GM12878 (cell line): ENCODE measurements around the gene MILR1. TPM values are rescaled to one million over a fixed set of nuclear protein-coding genes. Genes with fewer than 3 reads are reported as not detected.

ENCODE experiments used
- ATAC-seq: fragments of 200-7000 bp; cut with Tn5 transposase; 3 replicates; pipeline ENCODE4 v1.9.1; 2020; ENCODE audit warnings: mild to moderate bottlenecking, moderate library complexity
- BruUV-seq: library from RNA; stranded (reverse); fragments of 400-500 nt; replicated peaks from 2 replicates; lab custom pipeline; 2021; lab: Mats Ljungman, UMichigan
- CTCF ChIA-PET: fragments of 300-600 bp; sonication (Branson Sonifier 250); formaldehyde crosslinking; extraction: SDS; loops from one replicate; lab custom pipeline; 2021; ENCODE audit warnings: inconsistent platforms; lab: Yijun Ruan, JAX
- POLR2A ChIA-PET: fragments of 350-600 bp; formaldehyde crosslinking; extraction: SDS; loops from one replicate; lab custom pipeline; 2021; ENCODE audit warnings: inconsistent platforms; lab: Charles Lee
- RAD21 ChIA-PET: fragments of 300-600 bp; sonication (Branson Sonifier 250); formaldehyde crosslinking; loops from one replicate; lab custom pipeline; 2023; ENCODE audit warnings: antibody characterized with exemption; ENCODE audit not compliant: unreplicated experiment; lab: Charles Lee
- SMC1A ChIA-PET: fragments of 300-600 bp; sonication (Branson Sonifier 250); formaldehyde crosslinking; loops from one replicate; lab custom pipeline; 2023; ENCODE audit not compliant: unreplicated experiment, uncharacterized antibody; lab: Charles Lee
- DNase-seq: peaks from one replicate; pipeline ENCODE4 v3.0.0-alpha.2; 2011; ENCODE audit warnings: low read depth, low spot score
- FAIRE-seq: peaks from 3 replicates; lab custom pipeline; 2011; peaks lifted over from hg19 to GRCh38; lab: Jason Lieb, UNC
- H2AFZ ChIP-seq: 2 replicates; pipeline ENCODE4 v1.6.0; 2011; ENCODE audit warnings: low read depth, low read length, control low read depth; ENCODE audit not compliant: control insufficient read depth
- H3K27ac ChIP-seq: 2 replicates; pipeline ENCODE4 v1.5.1; 2011; ENCODE audit warnings: control low read depth; ENCODE audit not compliant: control insufficient read depth, insufficient read depth
- H3K27me3 ChIP-seq, 2 experiments: replicated peaks in 1 of 2; 2 replicates each; pipeline versions ENCODE4 v1.6.0 to v1.6.1; 2011; ENCODE audit warnings: low read length in 1 of 2; ENCODE audit not compliant: control insufficient read depth in 2 of 2, insufficient read depth in 2 of 2
- H3K36me3 ChIP-seq, 2 experiments: 2 replicates each; pipeline ENCODE4 v1.5.1; 2011; ENCODE audit warnings: low read length in 1 of 2; ENCODE audit not compliant: control insufficient read depth in 2 of 2, insufficient read depth in 2 of 2
- H3K4me1 ChIP-seq: 2 replicates; pipeline ENCODE4 v1.6.1; 2011; ENCODE audit warnings: mild to moderate bottlenecking, low read length, moderate library complexity, mixed read lengths; ENCODE audit not compliant: control insufficient read depth, insufficient read depth
- H3K4me2 ChIP-seq: 2 replicates; pipeline ENCODE4 v1.6.0; 2011; ENCODE audit warnings: control low read depth; ENCODE audit not compliant: control insufficient read depth, insufficient read depth
- H3K4me3 ChIP-seq: fragments of 200-600 bp; sonication (generic); 2 replicates; pipeline ENCODE4 v1.5.1; 2016
- H3K79me2 ChIP-seq: 2 replicates; pipeline ENCODE4 v1.6.0; 2011; ENCODE audit warnings: low read length; ENCODE audit not compliant: control insufficient read depth, insufficient read depth
- H3K9ac ChIP-seq: 2 replicates; pipeline ENCODE4 v1.8.0; 2011; ENCODE audit warnings: low read length, control low read depth, mixed read lengths; ENCODE audit not compliant: control insufficient read depth, insufficient read depth
- H3K9me3 ChIP-seq: replicated peaks from 3 replicates; pipeline ENCODE4 v1.5.1; 2011; ENCODE audit warnings: mild to moderate bottlenecking, low read length; ENCODE audit not compliant: control insufficient read depth, insufficient read depth
- H4K20me1 ChIP-seq: 2 replicates; pipeline ENCODE4 v1.6.0; 2011; ENCODE audit not compliant: control insufficient read depth, insufficient read depth
- BCLAF1 ChIP-seq: fragments of 450-650 bp; IDR thresholded peaks from 2 replicates; pipeline ENCODE4 v1.6.1; 2017; ENCODE audit warnings: antibody characterized with exemption, mild to moderate bottlenecking, moderate library complexity
- CHD2 ChIP-seq: IDR thresholded peaks from 2 replicates; pipeline ENCODE4 v1.6.1; 2011; ENCODE audit warnings: low read depth, low read length, improper control_type of control experiment, borderline replicate concordance
- CUX1 ChIP-seq: IDR thresholded peaks from 2 replicates; pipeline ENCODE4 v1.6.1; 2012; ENCODE audit warnings: improper control_type of control experiment, low read depth, low read length; ENCODE audit not compliant: insufficient replicate concordance
- E2F4 ChIP-seq: IDR thresholded peaks from 2 replicates; pipeline ENCODE4 v1.6.1; 2012; ENCODE audit warnings: low read depth, low read length, improper control_type of control experiment
- HDAC2 ChIP-seq: fragments of 200-600 bp; sonication (generic); IDR thresholded peaks from 2 replicates; pipeline ENCODE4 v1.6.1; 2017
- IKZF2 ChIP-seq, 2 experiments: fragments of 450-650 bp; IDR thresholded peaks; 2 replicates each; pipeline ENCODE4 v1.6.1; 2017; ENCODE audit warnings: mild to moderate bottlenecking in 2 of 2, moderate library complexity in 2 of 2
- JUNB ChIP-seq: IDR thresholded peaks from 2 replicates; pipeline ENCODE4 v1.6.1; 2016; ENCODE audit warnings: antibody characterized with exemption, mild to moderate bottlenecking
- NFXL1 ChIP-seq: fragments of 450-650 bp; IDR thresholded peaks from 2 replicates; pipeline ENCODE4 v1.6.1; 2017; ENCODE audit warnings: antibody characterized with exemption, mild to moderate bottlenecking, borderline replicate concordance
- PKNOX1 ChIP-seq: fragments of 450-650 bp; IDR thresholded peaks from 2 replicates; pipeline ENCODE4 v1.6.1; 2016; ENCODE audit warnings: mild to moderate bottlenecking
- SPI1 ChIP-seq: IDR thresholded peaks from 2 replicates; pipeline ENCODE4 v1.6.1; 2011; ENCODE audit warnings: low read depth, mild to moderate bottlenecking, low read length, moderate library complexity, borderline replicate concordance; ENCODE audit not compliant: insufficient read depth
- TCF12 ChIP-seq: IDR thresholded peaks from 2 replicates; pipeline ENCODE4 v1.6.1; 2011; ENCODE audit warnings: low read depth, mild to moderate bottlenecking, low read length
- WGBS: methylation state at CpG from one replicate; pipeline ENCODE4 v1.1.6; 2016; ENCODE audit warnings: low lambda C conversion rate; ENCODE audit not compliant: insufficient replicate concordance, insufficient coverage; ENCODE audit errors: missing lambda C conversion rate; 5-methylcytosine and 5-hydroxymethylcytosine counted together
- in situ Hi-C: fragments of 300-500 bp; cut with MboI; formaldehyde crosslinking; loops from 9 replicates; pipeline ENCODE4 v1.14.3; 2018; ENCODE audit warnings: mixed read lengths
- intact Hi-C: fragments of 100-400 bp; cut with micrococcal nuclease; formaldehyde crosslinking; loops from one replicate; pipeline ENCODE4 v1.14.2; 2022; ENCODE audit not compliant: unreplicated experiment
- polyA plus RNA-seq, 11 experiments: library from polyadenylated mRNA; depleted of rRNA in 4 of 11; unstranded in 6 of 11; stranded (reverse) in 5 of 11; fragments of >200 nt; fragmentation: Nextera tagmentation in 4 of 11; fragmentation: Illumina TruSeq in 1 of 11; extraction: Ambion mirVana in 4 of 11; extraction: Trizol in 1 of 11; gene quantifications; 1 replicate in 1 of 11; 2 replicates in 10 of 11; pipeline versions ENCODE4 v1.2.1 to v1.2.3, GENCODE V29; 2011 to 2016; ENCODE audit warnings: inconsistent platforms in 2 of 11, missing spikeins in 2 of 11, low read depth in 1 of 11
- total RNA-seq, 4 experiments: library from RNA; depleted of rRNA in 3 of 4; stranded (reverse); fragments of >200 nt in 3 of 4; fragmentation: Illumina TruSeq in 1 of 4; extraction: Trizol in 1 of 4; gene quantifications; 2 replicates each; pipeline versions ENCODE4 v1.2.1 to v1.2.3, GENCODE V29; 2013 to 2021

Gene MILR1
- total and polyA plus RNA-seq, 10 of the 15 experiments (the other 5 are each of a cell fraction or from before 2014, with no cell fraction given): 2.0 to 47.2 (median 17.2) TPM

- BruUV-seq: no TSS peak
- Histone ChIP-seq H3K9me3 (no peaks in the 10 kb centered on the region), H3K4me1 (peaks cover 15% of the 10 kb centered on the region; the same call in 1 of the 2 replicates), H3K4me3 (no peak overlapping the region), H4K20me1 (peaks cover 10% of the 10 kb centered on the region), H3K4me2 (peak overlapping the region; percentile 32; the same call in 1 of the 2 replicates), H2AFZ (no peak overlapping the region), H3K27me3 (no peaks in the 10 kb centered on the region), H3K36me3 (peaks cover 14 to 45% of the 10 kb centered on the region in 2 experiments), H3K9ac (no peak overlapping the region), H3K79me2 (peaks cover 67% of the 10 kb centered on the region), H3K27ac (no peak overlapping the region)
- POLR2A ChIA-PET: interaction anchor here (0.6 kb wide), 1 partner anchor 79 kb away, joined by 4 read pairs; no protein-coding TSS in a partner anchor
- CTCF ChIA-PET: interaction anchor here (1.8 to 17.7 kb wide), 3 partner anchors 7 to 148 kb away, joined by 8 to 350 read pairs (median 89); partner anchors contain the start of gene POLG2
- SMC1A ChIA-PET: interaction anchor here (1.2 kb wide), 1 partner anchor 81 kb away, joined by 5 read pairs; no protein-coding TSS in a partner anchor
- RAD21 ChIA-PET: interaction anchor here (1.1 to 1.2 kb wide), 2 partner anchors 81 kb away, joined by 3 to 4 read pairs; no protein-coding TSS in a partner anchor
- no peak for FAIRE-seq
- whole genome bisulfite sequencing: 96% methylated on average over 11 of the region's 11 CpGs
- ATAC-seq: no peak
- DNase-seq: no peak
- in situ Hi-C loops (loop anchor here (10.0 kb wide), 2 partner anchors 144 to 656 kb away; partner anchors contain the start of gene SMARCD2), intact Hi-C loops (no loop called here)
- no peak for TF ChIP-seq E2F4
- TF ChIP-seq BCLAF1: 0 out of 2 replicates have a peak, but pooled peaks have one; percentile 6
- TF ChIP-seq CUX1: no peak
- TF ChIP-seq HDAC2: no peak
- no peak for TF ChIP-seq NFXL1
- peak; percentile 13; the same call in 1 of the 2 replicates for TF ChIP-seq PKNOX1
- TF ChIP-seq IKZF2 (IDR thresholded peaks at IDR 0.05): no peak
- TF ChIP-seq JUNB: no peak
- no peak for TF ChIP-seq TCF12
- no peak for TF ChIP-seq CHD2
- TF ChIP-seq SPI1: no peak
These were observed 52.2 kb downstream of the MILR1 start for GRCh38 chr17:64500862-64501765.
